Urinary bladder (tissue), 4 donors: ENCODE results near the gene INTS15. TPM values are rescaled to one million over a fixed set of nuclear protein-coding genes. Genes with fewer than 3 reads are reported as not detected.

ENCODE experiments used
- DNase-seq: peaks from one replicate; pipeline ENCODE4 v3.0.0-alpha.2; 2015; ENCODE audit errors: extremely low spot score
- H3K27ac ChIP-seq: one replicate; pipeline ENCODE4 v1.5.1; 2013; ENCODE audit warnings: low read depth, mild to moderate bottlenecking, moderate library complexity
- H3K36me3 ChIP-seq: one replicate; pipeline ENCODE4 v1.6.1; 2013; ENCODE audit warnings: mild to moderate bottlenecking, moderate library complexity; ENCODE audit not compliant: insufficient read depth
- H3K4me1 ChIP-seq: one replicate; pipeline ENCODE4 v1.6.1; 2013; ENCODE audit warnings: mild to moderate bottlenecking, moderate library complexity; ENCODE audit not compliant: insufficient read depth
- H3K4me3 ChIP-seq: one replicate; pipeline ENCODE4 v1.5.1; 2013; ENCODE audit warnings: low read depth, low read length
- WGBS: extraction: QIAGEN DNeasy Blood & Tissue Kit; methylation state at CpG from one replicate; pipeline ENCODE4 v1.1.7; 2013; 5-methylcytosine and 5-hydroxymethylcytosine counted together
- polyA plus RNA-seq: library from polyadenylated mRNA; stranded (reverse); fragments of 200-250 nt; gene quantifications from one replicate; pipeline ENCODE4 v1.2.3, GENCODE V29; 2013
- total RNA-seq: library from RNA; depleted of rRNA; stranded (reverse); fragments of >200 nt; gene quantifications from one replicate; pipeline ENCODE4 v1.2.3, GENCODE V29; 2014
- donor health status: healthy with polysubstance abuse.
- donor health status: healthy.

The INTS15 gene
- total and polyA plus RNA-seq, 2 donors: 11.6 to 24.6 TPM

DNA sequence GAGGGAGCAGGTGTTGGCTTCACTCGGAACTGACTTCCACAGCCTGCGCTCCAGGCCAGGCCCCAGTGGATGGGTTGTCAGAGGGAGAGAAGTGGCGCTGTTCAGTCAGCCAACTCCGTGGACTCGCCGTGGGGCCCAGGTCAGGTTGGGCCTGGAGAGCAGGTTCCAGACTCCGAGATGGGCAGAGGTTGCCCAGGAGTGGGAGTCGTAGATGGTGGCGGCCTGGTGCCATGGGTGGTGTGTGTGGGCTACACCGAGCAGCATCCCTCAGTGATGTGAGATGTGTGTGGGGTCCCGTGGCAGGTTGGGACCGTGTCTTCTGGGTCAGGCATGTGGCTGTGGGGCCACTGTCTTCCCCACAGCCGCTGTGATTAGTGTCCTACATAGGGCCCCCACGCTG, 57.7 kb downstream of the INTS15 start:
- H3K36me3 ChIP-seq: peaks cover 9% of the 10 kb centered on the region
- no peaks in the 10 kb centered on the region for H3K4me1 ChIP-seq
- DNase-seq: no peak
- no peak overlapping the region for H3K4me3 ChIP-seq
- no peak overlapping the region for H3K27ac ChIP-seq
- 91% methylated on average over 14 of the region's 14 CpGs for WGBS

GRCh38 chr7:6648066-6648814, 58.4 kb downstream of the INTS15 start:
- no peak overlapping the region for H3K4me3 ChIP-seq
- no peaks in the 10 kb centered on the region for H3K4me1 ChIP-seq
- H3K27ac ChIP-seq: no peak overlapping the region
- peaks cover 11% of the 10 kb centered on the region for H3K36me3 ChIP-seq
- 91% methylated on average over 17 of the region's 17 CpGs for WGBS
- DNase-seq: no peak

- DNase-seq: no peak
- Histone ChIP-seq H3K27ac (no peak overlapping the region), H3K36me3 (peaks cover 15% of the 10 kb centered on the region), H3K4me3 (no peak overlapping the region), H3K4me1 (no peaks in the 10 kb centered on the region)
- WGBS: 92% methylated on average over 5 of the region's 5 CpGs
These were observed 58.9 kb downstream of the INTS15 start for GRCh38 chr7:6648815-6649104.

DNA sequence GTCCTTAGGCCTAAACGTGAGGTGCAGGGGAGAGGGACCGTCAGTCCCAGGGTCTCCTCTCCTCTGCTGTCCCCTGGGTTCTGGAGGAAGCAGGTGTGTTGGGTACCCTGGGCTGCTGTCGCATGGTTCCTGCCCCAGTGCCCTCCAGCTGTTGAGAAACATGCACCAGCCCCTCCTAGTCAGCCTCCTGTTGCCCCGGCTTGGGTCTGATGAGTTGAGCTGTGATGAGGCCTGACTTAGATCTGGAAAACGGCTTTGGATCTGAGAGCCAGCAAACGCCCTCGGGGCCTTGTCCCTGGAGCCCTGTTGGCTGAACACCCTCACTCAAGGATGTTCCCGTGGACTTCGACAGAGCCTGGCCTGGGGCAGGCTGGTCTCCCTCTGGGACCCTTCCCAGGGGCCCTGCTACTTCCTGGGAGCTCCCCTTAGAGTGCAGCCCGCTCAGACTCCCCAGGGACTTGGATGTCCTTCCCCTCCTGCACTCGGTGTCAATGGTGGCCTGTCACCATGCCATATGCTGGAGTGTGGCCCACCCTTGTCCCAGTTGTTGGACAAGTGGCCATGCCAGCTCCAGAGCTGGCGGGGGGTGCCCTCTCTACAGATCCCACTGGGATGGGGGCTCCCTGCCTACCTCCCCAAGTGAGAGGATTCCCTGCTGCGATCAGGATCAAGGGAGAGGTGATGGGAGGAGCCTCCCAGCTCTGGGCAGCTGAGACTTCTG, 59.6 kb downstream of the INTS15 start:
- no peak for DNase-seq
- WGBS: 80% methylated on average over 13 of the region's 13 CpGs
- no peak overlapping the region for H3K4me3 ChIP-seq
- no peak overlapping the region for H3K27ac ChIP-seq
- H3K4me1 ChIP-seq: no peaks in the 10 kb centered on the region
- peaks cover 21% of the 10 kb centered on the region for H3K36me3 ChIP-seq

DNA sequence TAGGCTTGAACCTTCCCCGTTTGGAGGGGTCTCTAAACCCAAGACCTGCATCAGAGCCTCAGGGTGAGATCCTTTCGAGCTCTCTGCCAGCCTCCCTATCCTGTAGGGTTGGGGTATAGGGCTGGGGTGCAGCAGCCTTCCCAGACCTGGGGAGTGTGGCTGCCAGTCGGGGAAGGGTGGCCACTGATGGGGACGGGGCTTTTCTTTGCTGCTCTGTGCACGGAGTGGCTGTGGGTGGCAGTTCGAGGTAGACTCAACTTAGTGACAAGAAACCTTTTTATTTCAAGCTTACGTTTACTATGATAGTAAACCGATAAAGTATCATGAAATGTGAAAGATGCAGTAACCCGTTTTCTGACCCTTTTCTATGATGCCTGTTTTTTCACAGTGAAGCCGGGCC, 60.3 kb downstream of the INTS15 start:
- no peaks in the 10 kb centered on the region for H3K4me1 ChIP-seq
- DNase-seq: no peak
- peaks cover 18% of the 10 kb centered on the region for H3K36me3 ChIP-seq
- H3K4me3 ChIP-seq: no peak overlapping the region
- 94% methylated on average over 10 of the region's 10 CpGs for WGBS
- H3K27ac ChIP-seq: no peak overlapping the region

GRCh38 chr7:6650521-6651011, 60.7 kb downstream of the INTS15 start:
- no peak for DNase-seq
- no peak overlapping the region for H3K4me3 ChIP-seq
- no peaks in the 10 kb centered on the region for H3K4me1 ChIP-seq
- 96% methylated on average over 12 of the region's 12 CpGs for WGBS
- H3K36me3 ChIP-seq: peaks cover 18% of the 10 kb centered on the region
- H3K27ac ChIP-seq: no peak overlapping the region

DNA sequence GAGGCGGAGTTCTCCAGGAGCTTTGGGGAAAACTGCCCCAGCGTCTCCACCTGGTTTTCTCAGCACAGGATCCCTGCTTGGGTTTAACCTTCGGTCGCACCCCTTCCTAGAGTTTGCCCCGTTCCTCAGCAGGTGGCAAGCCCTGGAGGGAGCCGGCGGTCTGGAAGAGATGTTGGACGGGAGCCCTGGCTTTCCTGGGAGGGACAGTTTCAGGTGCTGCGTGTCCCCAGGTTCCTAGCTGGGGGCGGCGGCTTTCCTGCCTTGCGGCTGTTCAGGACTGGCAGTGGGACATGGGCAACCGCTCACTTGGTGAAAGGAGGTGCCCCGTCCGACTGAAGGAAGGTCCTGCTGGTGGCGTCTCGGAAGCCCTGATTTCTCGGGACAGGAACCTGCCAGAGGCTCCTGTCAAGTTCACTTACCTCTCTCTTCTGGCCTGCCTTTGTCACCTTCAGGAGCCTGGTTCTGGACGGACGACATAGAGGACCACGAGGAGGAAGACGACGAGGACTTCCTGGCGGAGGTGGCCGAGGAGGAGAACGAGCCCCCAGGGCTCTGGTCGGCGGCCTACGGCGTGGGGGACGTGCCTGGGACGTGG, 62.1 kb downstream of the INTS15 start:
- DNase-seq: no peak
- Histone ChIP-seq H3K4me3 (no peak overlapping the region), H3K36me3 (peaks cover 18% of the 10 kb centered on the region), H3K27ac (no peak overlapping the region), H3K4me1 (no peaks in the 10 kb centered on the region)
- WGBS: 98% methylated on average over 32 of the region's 32 CpGs

DNA sequence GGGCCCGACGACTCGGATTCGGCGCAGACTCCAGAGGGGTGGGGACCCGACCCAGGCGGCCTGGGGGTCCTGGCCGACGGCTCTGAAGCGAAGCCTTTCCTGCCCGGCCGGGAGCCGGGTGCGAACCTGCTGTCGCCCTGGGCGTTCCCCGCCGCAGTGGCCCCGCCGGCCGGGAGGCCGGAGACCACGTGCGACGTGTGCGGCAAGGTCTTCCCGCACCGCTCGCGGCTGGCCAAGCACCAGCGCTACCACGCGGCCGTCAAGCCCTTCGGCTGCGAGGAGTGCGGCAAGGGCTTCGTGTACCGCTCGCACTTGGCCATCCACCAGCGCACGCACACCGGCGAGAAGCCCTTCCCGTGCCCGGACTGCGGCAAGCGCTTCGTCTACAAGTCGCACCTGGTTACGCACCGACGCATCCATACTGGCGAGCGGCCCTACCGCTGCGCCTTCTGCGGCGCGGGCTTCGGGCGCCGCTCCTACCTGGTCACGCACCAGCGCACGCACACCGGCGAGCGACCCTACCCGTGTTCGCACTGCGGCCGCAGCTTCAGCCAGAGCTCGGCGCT, 62.7 kb downstream of the INTS15 start:
- Histone ChIP-seq H3K27ac (no peak overlapping the region), H3K4me3 (no peak overlapping the region), H3K36me3 (peaks cover 18% of the 10 kb centered on the region), H3K4me1 (no peaks in the 10 kb centered on the region)
- WGBS: 97% methylated on average over 75 of the region's 75 CpGs
- no peak for DNase-seq

DNA sequence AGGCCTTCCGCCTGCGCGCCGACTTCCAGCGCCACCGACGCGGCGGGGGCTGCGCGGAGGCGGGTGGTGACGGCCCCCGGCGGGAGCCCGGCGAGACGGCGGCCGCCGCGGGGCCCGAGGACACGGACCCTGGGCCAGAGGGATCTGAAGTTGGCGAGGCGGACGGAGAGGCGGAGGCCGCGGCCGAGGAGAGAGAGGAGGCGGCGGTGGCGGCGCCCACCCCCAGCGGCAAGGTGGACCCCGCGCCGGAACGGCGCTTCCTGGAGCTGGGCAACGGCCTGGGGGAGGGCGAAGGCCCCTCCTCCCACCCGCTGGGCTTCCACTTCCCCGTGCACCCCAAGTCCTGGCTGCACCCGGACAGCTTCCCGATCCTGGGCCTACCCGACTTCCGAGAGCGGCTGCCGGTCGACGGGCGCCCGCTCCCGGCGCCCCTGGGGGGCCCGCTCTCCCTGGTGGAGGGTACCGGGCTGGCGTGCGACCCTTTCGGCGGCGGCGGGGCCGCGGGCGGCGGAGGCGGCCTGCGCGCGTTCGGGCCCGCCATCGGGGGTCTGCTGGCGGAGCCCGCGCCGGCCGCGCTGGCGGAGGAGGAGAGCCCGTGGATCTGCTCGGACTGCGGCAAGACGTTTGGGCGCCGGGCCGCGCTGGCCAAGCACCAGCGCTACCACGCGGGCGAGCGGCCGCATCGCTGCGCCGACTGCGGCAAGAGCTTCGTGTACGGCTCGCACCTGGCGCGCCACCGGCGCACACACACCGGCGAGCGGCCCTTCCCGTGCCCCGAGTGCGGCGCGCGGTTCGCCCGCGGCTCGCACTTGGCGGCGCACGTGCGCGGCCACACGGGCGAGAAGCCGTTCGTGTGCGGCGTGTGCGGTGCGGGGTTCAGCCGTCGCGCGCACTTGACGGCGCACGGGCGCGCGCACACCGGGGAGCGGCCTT, 63.5 kb downstream of the INTS15 start:
- 90% methylated on average over 146 of the region's 146 CpGs for WGBS
- Histone ChIP-seq H3K36me3 (peaks cover 18% of the 10 kb centered on the region), H3K27ac (no peak overlapping the region), H3K4me3 (no peak overlapping the region), H3K4me1 (no peaks in the 10 kb centered on the region)
- DNase-seq: no peak

DNA sequence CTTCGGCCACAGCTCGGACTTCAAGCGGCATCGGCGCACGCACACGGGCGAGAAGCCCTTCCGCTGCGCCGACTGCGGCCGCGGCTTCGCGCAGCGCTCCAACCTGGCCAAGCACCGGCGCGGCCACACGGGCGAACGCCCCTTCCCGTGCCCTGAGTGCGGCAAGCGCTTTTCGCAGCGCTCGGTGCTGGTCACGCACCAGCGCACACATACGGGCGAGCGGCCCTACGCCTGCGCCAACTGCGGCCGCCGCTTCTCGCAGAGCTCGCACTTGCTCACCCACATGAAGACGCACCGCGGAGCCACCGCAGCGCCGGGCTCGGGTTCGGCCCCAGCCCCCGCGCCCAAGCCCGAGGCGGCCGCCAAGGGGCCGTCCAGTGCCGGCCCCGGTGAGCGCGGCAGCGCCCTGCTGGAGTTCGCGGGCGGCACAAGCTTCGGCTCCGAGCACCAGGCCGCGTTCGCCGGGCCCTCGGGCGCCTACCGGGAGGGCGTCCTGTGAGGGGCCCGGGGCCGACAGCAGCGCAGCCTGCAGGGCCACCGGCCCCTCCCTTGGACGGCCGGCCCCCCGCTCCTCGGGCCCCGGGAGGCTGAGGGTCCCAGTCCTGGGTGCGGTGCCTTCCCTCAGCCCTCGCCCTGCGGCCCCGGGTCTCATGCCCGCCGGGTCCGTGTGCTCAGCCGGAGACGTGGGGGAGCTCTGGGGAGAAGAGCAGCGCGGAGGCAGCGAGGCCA, 64.5 kb downstream of the INTS15 start:
- Histone ChIP-seq H3K27ac (no peak overlapping the region), H3K36me3 (peaks cover 18% of the 10 kb centered on the region), H3K4me3 (no peak overlapping the region), H3K4me1 (no peaks in the 10 kb centered on the region)
- 93% methylated on average over 94 of the region's 94 CpGs for WGBS
- DNase-seq: no peak

DNA sequence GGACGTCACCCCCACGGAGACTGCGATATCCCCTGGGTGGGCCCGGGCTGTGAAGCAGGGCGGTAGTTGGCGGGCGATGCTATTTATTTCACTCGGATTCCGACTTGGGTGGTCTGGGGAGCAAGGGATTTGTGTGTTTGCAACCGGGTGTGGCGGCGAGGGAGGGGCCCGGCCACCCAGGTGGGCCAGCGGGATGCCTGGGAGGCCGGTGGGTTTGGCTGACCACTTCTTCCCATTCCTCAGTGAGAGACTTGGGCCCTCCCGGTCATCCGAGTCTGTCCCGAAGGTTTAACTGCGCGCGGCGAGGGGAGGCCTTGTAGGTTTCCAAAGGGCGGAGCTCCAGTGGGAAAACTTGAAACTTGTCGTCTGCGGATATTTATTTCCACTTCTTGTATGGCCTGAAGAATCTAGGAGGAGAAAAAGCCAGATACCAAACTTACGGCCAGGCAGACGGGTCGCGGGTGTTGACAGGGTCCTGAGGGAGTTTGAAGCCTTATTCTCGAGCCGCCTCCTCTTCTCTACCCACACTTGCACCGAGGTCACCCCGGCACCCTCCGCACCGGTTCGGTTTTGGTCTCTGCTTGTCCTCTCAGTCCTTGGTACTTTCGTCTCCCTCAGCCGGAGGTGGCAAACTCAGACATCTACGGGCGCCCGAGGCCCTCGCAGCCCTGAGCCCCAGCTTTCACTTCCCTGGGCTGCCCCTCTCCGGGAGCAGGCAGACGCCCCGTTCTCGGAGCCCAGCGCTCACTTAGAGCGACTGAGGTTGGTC, 65.2 kb downstream of the INTS15 start:
- Histone ChIP-seq H3K36me3 (peaks cover 18% of the 10 kb centered on the region), H3K4me1 (no peaks in the 10 kb centered on the region), H3K27ac (no peak overlapping the region), H3K4me3 (no peak overlapping the region)
- WGBS: 92% methylated on average over 48 of the region's 48 CpGs
- no peak for DNase-seq
